Epithelial cell of esophagus (primary cell): ENCODE data around the gene PRAMEF10.
"Not testable (repeated sequence)": the region's sequence is repeated elsewhere in the genome, so short reads cannot be mapped to it uniquely, and the experiment has no call there.

ENCODE experiments used
- DNase-seq: peaks from one replicate; pipeline ENCODE4 v3.0.0; 2010; ENCODE audit warnings: low read depth
- H3K4me3 ChIP-seq: 2 replicates; pipeline ENCODE4 v1.5.1; 2011; ENCODE audit warnings: mild to moderate bottlenecking, low read length, control low read depth
- TF ChIP-seq, protein P1 (sequence below): IDR thresholded peaks from 2 replicates; pipeline ENCODE4 v1.5.1; 2011; ENCODE audit warnings: low read depth, mild to moderate bottlenecking, low read length, control low read depth, inconsistent platforms; ENCODE audit not compliant: insufficient read depth; ENCODE audit errors: missing control alignments

Gene PRAMEF10

GRCh38 chr1:12898170-12898569 is at the start of gene PRAMEF10:
PRAMEF10 (minus strand) TSS chr1:12898270; CDS start chr1:12895847, 2,423 bp downstream.
- not testable (repeated sequence) for DNase-seq, H3K4me3 ChIP-seq

GRCh38 chr1:12947480-12947879 is 49.4 kb upstream of the PRAMEF10 start, which contains the start of gene PRAMEF6:
PRAMEF6 (minus strand) TSS chr1:12947580; CDS start chr1:12942518, 5,062 bp downstream.
- DNase-seq, H3K4me3 ChIP-seq: not testable (repeated sequence)

- not testable (repeated sequence) for H3K4me3 ChIP-seq, DNase-seq
Observed at GRCh38 chr1:12924368-12924767, 26.3 kb upstream of the PRAMEF10 start.

- not testable (repeated sequence) for H3K4me3 ChIP-seq, DNase-seq
Observed at GRCh38 chr1:12921749-12922148, 23.7 kb upstream of the PRAMEF10 start.

GRCh38 chr1:12916310-12916709 is 18.2 kb upstream of the PRAMEF10 start, which contains the start of gene PRAMEF7:
PRAMEF7 (plus strand) TSS chr1:12916610; CDS start chr1:12917693, 1,083 bp downstream.
- DNase-seq, H3K4me3 ChIP-seq: not testable (repeated sequence)

DNA sequence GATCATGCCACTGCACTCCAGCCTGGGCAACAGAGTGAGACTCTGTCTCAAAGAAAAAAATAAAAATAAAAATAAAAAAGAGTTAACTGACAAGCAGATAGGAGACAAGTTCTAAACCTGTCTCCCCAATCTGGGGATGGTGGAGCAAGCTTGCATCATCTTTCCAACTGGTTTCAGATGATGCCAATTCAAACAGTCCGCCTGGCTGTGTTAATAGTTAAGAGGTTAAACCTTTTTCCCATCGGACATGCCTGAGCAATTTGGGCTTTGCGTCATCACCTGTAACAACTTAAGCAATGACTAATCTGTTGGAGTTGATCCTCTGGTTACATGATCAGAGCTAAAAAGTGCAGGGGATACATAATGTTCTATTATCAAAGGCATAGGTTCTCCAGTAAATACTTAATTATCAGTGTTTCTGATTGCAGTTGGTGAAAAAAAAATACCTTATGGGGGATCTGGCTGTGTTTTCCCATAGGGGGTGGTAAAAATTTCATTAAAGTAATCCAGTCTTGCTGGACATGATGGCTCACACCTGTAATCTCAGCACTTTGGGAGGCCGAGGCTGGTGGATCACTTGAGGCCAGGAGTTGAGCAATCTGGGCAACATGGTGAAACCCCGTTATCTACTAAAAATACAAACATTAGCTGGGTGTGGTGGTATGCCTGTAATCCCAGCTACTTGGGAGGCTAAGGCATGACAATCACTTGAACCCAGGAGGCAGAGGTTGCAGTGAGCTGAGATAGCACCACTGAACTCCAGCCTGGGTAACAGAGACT is 5.9 kb upstream of the PRAMEF10 start:
- H3K4me3 ChIP-seq, DNase-seq: not testable (repeated sequence)

DNA sequence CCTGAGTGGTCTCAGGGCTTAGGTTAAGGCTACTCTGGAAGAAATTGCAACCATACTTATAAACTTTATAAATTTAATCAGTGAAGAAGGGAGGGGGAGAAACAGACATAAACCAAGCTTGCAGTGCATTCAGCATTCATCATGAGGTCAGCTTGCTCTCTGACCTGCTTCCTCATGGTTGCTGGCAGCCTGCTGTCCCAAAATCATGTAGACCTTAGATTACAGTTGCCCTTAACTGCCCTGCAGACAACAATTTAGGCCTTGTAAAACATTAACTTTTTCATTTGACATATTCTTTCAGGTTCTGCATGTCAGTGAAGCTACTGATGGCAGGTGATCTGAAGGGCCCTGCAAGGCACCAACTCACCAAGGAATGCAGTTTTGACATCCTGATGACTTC is 1.1 kb upstream of the PRAMEF10 start:
- H3K4me3 ChIP-seq, DNase-seq: not testable (repeated sequence)

GRCh38 chr1:12886101-12886500 is 12.0 kb downstream of the PRAMEF10 start, which contains the start of gene PRAMEF4:
PRAMEF4 (minus strand) TSS chr1:12886201; CDS start chr1:12883394, 2,807 bp downstream.
- not testable (repeated sequence) for H3K4me3 ChIP-seq

DNA sequence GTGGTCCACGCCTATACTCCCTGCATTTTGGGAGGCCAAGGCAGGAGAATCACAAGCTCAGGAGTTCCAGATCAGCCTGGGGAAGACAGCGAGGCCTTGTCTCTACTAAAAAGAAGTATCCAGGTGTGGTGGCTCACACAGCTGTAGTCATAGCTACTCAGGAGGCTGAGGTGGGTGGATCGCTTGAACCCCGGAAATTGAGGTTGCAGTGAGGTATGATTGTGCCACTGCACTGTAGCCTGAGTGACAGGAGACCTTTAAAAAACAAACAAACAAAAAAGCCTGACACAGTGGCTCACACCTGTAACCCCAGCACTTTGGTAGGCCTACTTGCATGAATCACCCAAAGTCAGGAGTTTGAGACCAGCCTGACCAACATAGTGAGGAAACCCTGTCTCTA is 19.6 kb downstream of the PRAMEF10 start:
- H3K4me3 ChIP-seq, DNase-seq: not testable (repeated sequence)

More at GRCh38 chr1:12886101-12886500, 12.0 kb downstream of the PRAMEF10 start, which contains the start of gene PRAMEF4:
- DNase-seq, result not testable (repeated sequence)

GRCh38 chr1:12863131-12863880 is 34.8 kb downstream of the PRAMEF10 start:
- H3K4me3 ChIP-seq, DNase-seq: not testable (repeated sequence)

DNA sequence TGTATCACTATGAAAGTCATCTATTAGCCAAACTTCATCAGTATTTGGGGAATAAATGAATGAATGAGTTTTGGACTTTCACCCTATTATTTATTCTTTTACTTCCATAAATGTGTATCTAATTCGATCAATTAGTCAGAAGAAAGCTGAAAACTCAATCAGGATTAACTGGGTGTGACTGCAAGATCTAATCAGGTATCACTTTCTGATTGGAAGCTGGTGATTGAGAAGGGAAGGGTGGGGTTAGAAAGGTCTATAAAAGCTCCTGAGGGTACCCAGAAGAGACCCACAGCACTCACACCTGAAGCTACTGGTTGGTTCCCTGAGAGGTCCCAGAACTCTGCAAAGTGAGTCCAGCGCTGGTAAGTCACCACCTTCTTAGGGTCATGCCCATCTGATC is 41.3 kb downstream of the PRAMEF10 start, which contains the start of gene PRAMEF2:
Gene PRAMEF2, plus strand, starts transcription at position 301 of the 400 bp plus-strand sequence. CDS start 1,924 bp downstream, outside the sequence.
- not testable (repeated sequence) for DNase-seq, H3K4me3 ChIP-seq

DNA sequence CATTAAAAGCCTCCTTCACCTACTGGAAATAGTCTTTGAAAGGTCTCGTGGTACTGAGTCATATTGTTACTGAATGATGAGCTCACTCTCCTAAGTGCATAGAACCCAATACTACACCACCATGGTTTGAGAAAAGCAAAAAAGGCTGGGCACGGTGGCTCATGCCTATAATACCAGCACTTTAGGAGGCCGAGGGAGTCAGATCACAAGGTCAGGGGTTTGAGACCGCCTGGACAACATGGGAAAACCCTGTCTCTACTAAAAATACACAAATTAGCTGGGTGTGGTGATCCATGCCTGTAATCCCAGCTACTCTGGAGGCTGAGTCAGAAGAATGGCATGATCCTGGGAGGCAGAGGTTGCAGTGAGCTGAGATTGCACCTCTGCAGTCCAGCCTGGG is 46.3 kb downstream of the PRAMEF10 start:
- DNase-seq, result peak; percentile 2
- TF ChIP-seq, protein P1, sequence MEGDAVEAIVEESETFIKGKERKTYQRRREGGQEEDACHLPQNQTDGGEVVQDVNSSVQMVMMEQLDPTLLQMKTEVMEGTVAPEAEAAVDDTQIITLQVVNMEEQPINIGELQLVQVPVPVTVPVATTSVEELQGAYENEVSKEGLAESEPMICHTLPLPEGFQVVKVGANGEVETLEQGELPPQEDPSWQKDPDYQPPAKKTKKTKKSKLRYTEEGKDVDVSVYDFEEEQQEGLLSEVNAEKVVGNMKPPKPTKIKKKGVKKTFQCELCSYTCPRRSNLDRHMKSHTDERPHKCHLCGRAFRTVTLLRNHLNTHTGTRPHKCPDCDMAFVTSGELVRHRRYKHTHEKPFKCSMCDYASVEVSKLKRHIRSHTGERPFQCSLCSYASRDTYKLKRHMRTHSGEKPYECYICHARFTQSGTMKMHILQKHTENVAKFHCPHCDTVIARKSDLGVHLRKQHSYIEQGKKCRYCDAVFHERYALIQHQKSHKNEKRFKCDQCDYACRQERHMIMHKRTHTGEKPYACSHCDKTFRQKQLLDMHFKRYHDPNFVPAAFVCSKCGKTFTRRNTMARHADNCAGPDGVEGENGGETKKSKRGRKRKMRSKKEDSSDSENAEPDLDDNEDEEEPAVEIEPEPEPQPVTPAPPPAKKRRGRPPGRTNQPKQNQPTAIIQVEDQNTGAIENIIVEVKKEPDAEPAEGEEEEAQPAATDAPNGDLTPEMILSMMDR, result no peak

DNA sequence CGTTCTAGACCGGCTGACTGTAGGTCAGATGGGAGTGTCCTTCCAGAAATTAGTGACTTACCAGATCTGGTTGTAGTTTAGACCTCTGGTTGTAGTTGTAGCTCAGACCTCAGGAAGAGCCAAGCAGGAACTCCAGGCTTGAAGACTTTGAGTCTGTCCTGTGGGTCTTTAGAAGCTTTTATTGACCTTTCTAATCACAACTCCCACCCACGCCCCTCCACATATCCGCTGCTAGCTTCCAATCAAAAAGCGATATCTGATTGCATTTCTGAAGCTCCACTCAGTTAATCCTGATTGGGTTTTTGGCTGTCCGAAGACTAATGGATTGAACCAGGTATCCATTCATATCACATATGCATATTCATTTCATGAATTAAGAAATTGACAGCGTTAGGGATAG is 49.5 kb downstream of the PRAMEF10 start, which contains the start of gene HNRNPCL1:
Gene HNRNPCL1, minus strand, starts transcription at position 101 of the 400 bp plus-strand sequence. CDS start 431 bp downstream, outside the sequence.
- not testable (repeated sequence) for DNase-seq, H3K4me3 ChIP-seq

More for the DNA sequence above, 46.3 kb downstream of the PRAMEF10 start:
- H3K4me3 ChIP-seq, result no peak overlapping the region
